T-cell (primary cell): ENCODE measurements around the gene KCNK1. TPM values are rescaled to one million over a fixed set of nuclear protein-coding genes. Genes with fewer than 3 reads are reported as not detected.

Experiments
- ATAC-seq, 4 experiments: fragments of 200-7000 bp in 3 of 4; fragments of 150-1000 bp in 1 of 4; cut with Tn5 transposase; replicated peaks in 1 of 4; 1 replicate in 3 of 4; 2 replicates in 1 of 4; pipeline ENCODE4 v1.10.0; 2021; ENCODE audit warnings: moderate library complexity in 3 of 4, mild to moderate bottlenecking in 2 of 4, moderate number of reproducible peaks in 1 of 4
- CTCF ChIA-PET, 2 donors: fragments of 300-600 bp; sonication (Branson Sonifier 250); formaldehyde crosslinking; loops; one replicate each; lab custom pipeline; 2022; ENCODE audit warnings: antibody characterized with exemption in 2 of 2; lab: Charles Lee
- POLR2A ChIA-PET, 2 donors: fragments of 300-600 bp; sonication (Branson Sonifier 250); formaldehyde crosslinking; loops; one replicate each; lab custom pipeline; 2022; ENCODE audit warnings: antibody characterized with exemption in 2 of 2; lab: Charles Lee
- DNase-seq, 35 experiments: peaks; one replicate each; pipeline versions ENCODE4 v3.0.0 to v3.0.0-alpha.2; 2013 to 2023
- H3K27ac ChIP-seq: one replicate; pipeline ENCODE4 v1.5.1; 2013; ENCODE audit warnings: low read length
- H3K27me3 ChIP-seq, 2 experiments: replicated peaks in 1 of 2; 1 replicate in 1 of 2; 2 replicates in 1 of 2; pipeline versions ENCODE4 v1.6.1 to v1.7.0; 2013; ENCODE audit warnings: low read length in 1 of 2, mixed read lengths in 1 of 2; ENCODE audit not compliant: control insufficient read depth in 2 of 2, insufficient read depth in 2 of 2; ENCODE audit errors: extremely low read depth in 1 of 2
- H3K36me3 ChIP-seq, 2 donors: 1 replicate in 1 of 2; 2 replicates in 1 of 2; pipeline versions ENCODE4 v1.6.1 to v1.7.0; 2013; ENCODE audit warnings: low read length in 1 of 2; ENCODE audit not compliant: control insufficient read depth in 2 of 2, insufficient read depth in 1 of 2; ENCODE audit errors: extremely low read depth in 1 of 2
- H3K4me1 ChIP-seq, 2 experiments: 1 replicate in 1 of 2; 2 replicates in 1 of 2; pipeline versions ENCODE4 v1.6.1 to v1.7.0; 2013; ENCODE audit warnings: low read length in 2 of 2, mixed read lengths in 1 of 2; ENCODE audit not compliant: insufficient read depth in 2 of 2, control insufficient read depth in 1 of 2; ENCODE audit errors: extremely low read depth in 1 of 2
- H3K4me3 ChIP-seq, 2 donors: 1 replicate in 1 of 2; 2 replicates in 1 of 2; pipeline versions ENCODE4 v1.5.1 to v1.7.0; 2013; ENCODE audit warnings: mild to moderate bottlenecking in 2 of 2, low read length in 1 of 2, moderate library complexity in 1 of 2; ENCODE audit not compliant: control insufficient read depth in 1 of 2; ENCODE audit errors: extremely low read depth in 1 of 2
- H3K9me3 ChIP-seq: 2 replicates; pipeline ENCODE4 v1.7.0; 2013
- H3K27ac Mint-ChIP-seq, 2 donors: one replicate each; pipeline ENCODE4 v1.8.0; 2020 to 2021; ENCODE audit warnings: mild to moderate bottlenecking in 2 of 2, mixed read lengths in 2 of 2
- H3K27me3 Mint-ChIP-seq, 2 donors: one replicate each; pipeline ENCODE4 v1.8.0; 2021 to 2022; ENCODE audit warnings: mixed read lengths in 2 of 2
- H3K36me3 Mint-ChIP-seq: one replicate; pipeline ENCODE4 v1.8.0; 2021; ENCODE audit warnings: mixed read lengths
- H3K4me1 Mint-ChIP-seq, 3 donors: one replicate each; pipeline ENCODE4 v1.8.0; 2020 to 2022; ENCODE audit warnings: mixed read lengths in 3 of 3, mild to moderate bottlenecking in 1 of 3
- H3K4me3 Mint-ChIP-seq, 3 donors: one replicate each; pipeline ENCODE4 v1.8.0; 2020 to 2022; ENCODE audit warnings: mild to moderate bottlenecking in 3 of 3, mixed read lengths in 3 of 3, moderate library complexity in 3 of 3
- H3K9me3 Mint-ChIP-seq, 3 donors: one replicate each; pipeline ENCODE4 v1.8.0; 2020 to 2022; ENCODE audit warnings: mixed read lengths in 3 of 3
- WGBS: methylation state at CpG from one replicate; pipeline ENCODE4 v1.1.5; 2013; ENCODE audit warnings: missing lambda C conversion rate; ENCODE audit not compliant: insufficient coverage; 5-methylcytosine and 5-hydroxymethylcytosine counted together
- total RNA-seq, 35 experiments: library from RNA in 6 of 35; stranded (reverse) in 6 of 35; fragments of 120-200 nt in 1 of 35; gene quantifications; one replicate each; pipeline versions ENCODE4 v1.2.1 to v1.2.4 and lab custom pipeline; 2013 to 2026

KCNK1 gene
- total RNA-seq, 5 donors from 2014 or later (not counting 1 experiment from before 2014, with no cell fraction given), result 0.26 to 0.76 (median 0.36) TPM; not detected in 2

- ATAC-seq (no peak), DNase-seq (no peak)
- no peak overlapping the region for H3K27ac Mint-ChIP-seq
- Histone ChIP-seq H3K27me3 (no peaks in the 10 kb centered on the region), H3K4me3 (no peak overlapping the region), H3K36me3 (no peaks in the 10 kb centered on the region), H3K27ac (no peak overlapping the region), H3K4me1 (no peaks in the 10 kb centered on the region), H3K9me3 (no peaks in the 10 kb centered on the region)
- ChIA-PET CTCF (no interaction called here), POLR2A (no interaction called here)
- no peaks in the 10 kb centered on the region for H3K9me3 Mint-ChIP-seq
- H3K4me1 Mint-ChIP-seq, result no peaks in the 10 kb centered on the region
- no peaks in the 10 kb centered on the region for H3K36me3 Mint-ChIP-seq
- no peak overlapping the region for H3K4me3 Mint-ChIP-seq
- peaks cover 9 to 17% of the 10 kb centered on the region in 2 donors for H3K27me3 Mint-ChIP-seq
Measured at GRCh38 chr1:233695901-233696300, 82.0 kb downstream of the KCNK1 start.

- H3K27me3 ChIP-seq, result no peaks in the 10 kb centered on the region
- DNase-seq (no peak), ATAC-seq (no peak)
- Mint-ChIP-seq H3K9me3 (no peaks in the 10 kb centered on the region), H3K27me3 (peaks cover 15 to 23% of the 10 kb centered on the region in 2 donors), H3K4me1 (no peaks in the 10 kb centered on the region), H3K36me3 (no peaks in the 10 kb centered on the region), H3K27ac (no peak overlapping the region), H3K4me3 (no peak overlapping the region)
- no peak overlapping the region for H3K4me3 ChIP-seq
- 60% methylated on average over 1 of the region's 2 CpGs for WGBS
- POLR2A ChIA-PET, result no interaction called here
- H3K27ac ChIP-seq, result no peak overlapping the region
- H3K4me1 ChIP-seq, result no peaks in the 10 kb centered on the region
- CTCF ChIA-PET, result no interaction called here
- H3K36me3 ChIP-seq, result no peaks in the 10 kb centered on the region
- no peaks in the 10 kb centered on the region for H3K9me3 ChIP-seq
Measured at GRCh38 chr1:233700338-233700737, 86.4 kb downstream of the KCNK1 start.

GRCh38 chr1:233704170-233704897 is 90.4 kb downstream of the KCNK1 start:
- Mint-ChIP-seq H3K4me1 (no peaks in the 10 kb centered on the region), H3K36me3 (no peaks in the 10 kb centered on the region), H3K9me3 (no peaks in the 10 kb centered on the region), H3K27ac (no peak overlapping the region), H3K4me3 (no peak overlapping the region), H3K27me3 (peaks cover 12 to 14% of the 10 kb centered on the region in 2 donors)
- no peak for ATAC-seq
- ChIA-PET CTCF (no interaction called here), POLR2A (no interaction called here)
- 85% methylated on average over 3 of the region's 6 CpGs for WGBS
- H3K4me3 ChIP-seq, result no peak overlapping the region
- H3K4me1 ChIP-seq, result no peaks in the 10 kb centered on the region
- no peaks in the 10 kb centered on the region for H3K27me3 ChIP-seq
- H3K27ac ChIP-seq, result no peak overlapping the region
- DNase-seq, result no peak
- no peaks in the 10 kb centered on the region for H3K36me3 ChIP-seq
- no peaks in the 10 kb centered on the region for H3K9me3 ChIP-seq

- H3K27ac Mint-ChIP-seq, result no peak overlapping the region
- ChIA-PET CTCF (no interaction called here), POLR2A (no interaction called here)
- Histone ChIP-seq H3K4me3 (no peak overlapping the region), H3K9me3 (no peaks in the 10 kb centered on the region), H3K27ac (no peak overlapping the region), H3K36me3 (no peaks in the 10 kb centered on the region), H3K27me3 (no peaks in the 10 kb centered on the region), H3K4me1 (no peaks in the 10 kb centered on the region)
- no peaks in the 10 kb centered on the region for H3K4me1 Mint-ChIP-seq
- peaks cover 12% of the 10 kb centered on the region in 2 donors for H3K27me3 Mint-ChIP-seq
- no CpG with 5 or more reads among the region's 3 CpGs for WGBS
- DNase-seq (no peak), ATAC-seq (no peak)
- H3K36me3 Mint-ChIP-seq, result no peaks in the 10 kb centered on the region
- H3K4me3 Mint-ChIP-seq, result no peak overlapping the region
- H3K9me3 Mint-ChIP-seq, result no peaks in the 10 kb centered on the region
Measured at GRCh38 chr1:233704898-233705723, 91.2 kb downstream of the KCNK1 start.

- no peak overlapping the region for H3K27ac ChIP-seq
- H3K9me3 Mint-ChIP-seq, result peaks cover 2 to 10% (median 4%) of the 10 kb centered on the region in 3 donors
- H3K27me3 ChIP-seq, result no peaks in the 10 kb centered on the region
- H3K9me3 ChIP-seq, result no peaks in the 10 kb centered on the region
- no peak for ATAC-seq
- H3K4me1 Mint-ChIP-seq, result no peaks in the 10 kb centered on the region
- no peaks in the 10 kb centered on the region for H3K4me1 ChIP-seq
- WGBS, result no CpG with 5 or more reads among the region's 4 CpGs
- H3K4me3 Mint-ChIP-seq, result no peak overlapping the region
- POLR2A ChIA-PET, result no interaction called here
- no peaks in the 10 kb centered on the region for H3K36me3 ChIP-seq
- DNase-seq, result no peak
- peaks cover 3 to 4% of the 10 kb centered on the region in 2 donors for H3K27me3 Mint-ChIP-seq
- no peaks in the 10 kb centered on the region for H3K36me3 Mint-ChIP-seq
- CTCF ChIA-PET, result no interaction called here
- H3K4me3 ChIP-seq, result no peak overlapping the region
- no peak overlapping the region for H3K27ac Mint-ChIP-seq
Measured at GRCh38 chr1:233707153-233707879, 93.4 kb downstream of the KCNK1 start.
